Activated T-helper 1 cell treated with Interleukin-2 at 50 U/mL for 16 hours (primary cell): Measurements from ENCODE around the gene NLRC5.

Experiments used
- DNase-seq: peaks from one replicate; pipeline ENCODE4 v3.0.0-alpha.2; 2020; ENCODE audit warnings: low read depth

NLRC5 gene

GRCh38 chr16:56988948-56989945, at the start of gene NLRC5:
NLRC5 (plus strand) TSS chr16:56989557; CDS start chr16:57020713, 31,156 bp downstream.
- DNase-seq: peak; percentile 82

DNA sequence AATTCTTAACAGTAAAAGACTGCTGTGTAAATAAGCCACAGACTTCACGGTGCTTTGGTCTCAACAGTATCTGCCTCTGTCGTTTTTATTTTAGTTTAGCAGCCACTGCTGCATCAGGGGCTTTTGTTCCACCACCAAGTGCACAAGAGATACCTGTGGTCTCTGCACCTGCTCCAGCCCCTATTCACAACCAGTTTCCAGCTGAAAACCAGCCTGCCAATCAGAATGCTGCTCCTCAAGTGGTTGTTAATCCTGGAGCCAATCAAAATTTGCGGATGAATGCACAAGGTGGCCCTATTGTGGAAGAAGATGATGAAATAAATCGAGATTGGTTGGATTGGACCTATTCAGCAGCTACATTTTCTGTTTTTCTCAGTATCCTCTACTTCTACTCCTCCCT, 49.6 kb upstream of the NLRC5 start:
- no peak for DNase-seq

GRCh38 chr16:56941092-56941491, 48.3 kb upstream of the NLRC5 start:
- DNase-seq: no peak

- no peak for DNase-seq
Measured at GRCh38 chr16:56941856-56942331, 47.5 kb upstream of the NLRC5 start.

- DNase-seq: no peak
Measured at GRCh38 chr16:56943761-56944375, 45.5 kb upstream of the NLRC5 start.

GRCh38 chr16:56944954-56945839, 44.2 kb upstream of the NLRC5 start:
- DNase-seq: no peak

DNA sequence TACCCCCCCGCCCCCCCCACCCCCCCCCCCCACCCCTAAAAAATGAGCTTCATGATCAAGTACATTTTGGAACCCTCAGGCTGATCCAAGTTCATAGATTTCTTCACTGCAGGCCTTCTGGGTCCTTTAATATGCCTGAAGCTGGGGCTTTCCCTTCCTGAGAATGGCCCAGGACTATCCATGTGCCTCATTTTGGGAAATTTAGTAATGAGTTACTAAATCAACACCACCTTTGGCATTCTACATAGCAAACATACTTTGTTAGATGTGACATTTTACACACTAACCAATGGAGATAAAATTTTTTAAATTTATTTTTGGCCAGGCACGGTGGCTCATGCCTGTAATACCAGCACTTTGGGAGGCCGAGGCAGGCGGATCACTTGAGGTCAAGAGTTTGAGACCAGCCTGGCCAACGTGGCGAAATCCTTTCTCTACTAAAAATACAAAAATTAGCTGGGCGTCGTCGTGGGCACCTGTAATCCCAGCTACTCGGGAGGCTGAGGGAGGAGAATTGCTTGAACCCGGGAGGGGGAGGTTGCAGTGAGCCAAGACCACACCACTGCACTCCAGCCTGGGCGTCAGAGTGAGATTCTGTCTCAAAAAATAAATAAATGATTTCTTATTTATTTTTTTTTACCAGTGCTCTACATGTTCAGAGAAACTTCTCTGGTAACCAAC, 43.4 kb upstream of the NLRC5 start:
- no peak for DNase-seq

DNA sequence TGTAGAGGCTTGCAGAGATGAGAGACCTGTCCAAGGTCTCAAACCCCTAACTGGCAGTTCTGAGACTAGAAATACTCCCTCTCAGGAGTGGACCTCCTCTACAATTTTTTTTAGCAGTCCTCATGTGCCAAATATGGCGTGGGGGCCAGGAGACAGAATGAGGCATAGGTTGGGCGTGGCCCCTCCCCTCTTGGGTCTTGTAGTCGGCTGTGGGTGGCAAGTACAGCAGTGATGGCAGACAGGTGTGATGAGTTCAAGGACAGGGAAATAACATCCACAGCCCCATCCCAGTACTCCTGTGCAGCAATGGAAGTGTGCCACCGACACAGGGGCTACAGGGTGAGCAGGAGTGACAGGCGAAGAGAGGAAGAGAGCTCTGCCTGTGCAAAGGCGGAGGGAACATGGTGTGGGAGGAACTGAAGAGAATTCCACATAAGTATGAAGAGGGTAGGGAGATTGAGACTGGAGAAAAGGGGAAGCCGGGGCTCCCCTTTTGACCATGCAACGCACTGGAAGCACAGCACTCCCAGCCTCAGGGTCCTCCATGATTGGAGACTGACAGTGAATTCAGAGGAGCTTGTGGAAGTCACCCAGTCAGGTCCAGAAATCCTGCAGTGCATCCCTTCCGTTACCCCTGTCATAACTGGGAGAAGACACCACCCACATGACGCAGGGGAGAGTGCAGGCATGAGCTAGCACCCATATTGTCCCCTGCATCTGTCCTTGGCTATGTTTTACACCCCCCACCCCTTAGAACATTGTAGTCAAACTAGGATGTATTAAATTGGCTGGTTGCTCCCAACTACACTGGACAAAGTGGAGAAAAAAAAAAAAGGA, 42.4 kb upstream of the NLRC5 start:
- DNase-seq: no peak

GRCh38 chr16:56947604-56947995, 41.8 kb upstream of the NLRC5 start:
- DNase-seq: no peak

DNA sequence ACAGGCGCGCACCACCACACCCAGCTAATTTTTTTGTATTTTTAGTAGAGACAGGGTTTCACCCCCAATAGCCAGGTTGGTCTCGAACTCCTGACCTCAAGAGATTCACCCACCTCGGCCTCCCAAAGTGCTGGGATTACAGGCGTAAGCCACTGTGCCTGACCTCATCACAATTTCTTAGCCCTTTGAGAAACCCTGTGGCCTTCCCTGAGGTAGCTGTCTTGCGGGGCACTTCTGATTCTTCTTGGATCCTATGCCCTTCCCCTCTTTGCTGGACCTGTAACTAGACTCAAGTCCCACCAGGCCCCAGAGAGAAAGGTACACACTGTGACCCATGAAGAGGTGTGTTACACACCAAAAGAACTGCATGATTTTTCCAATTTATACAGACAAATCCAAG, 41.1 kb upstream of the NLRC5 start:
- no peak for DNase-seq

DNA sequence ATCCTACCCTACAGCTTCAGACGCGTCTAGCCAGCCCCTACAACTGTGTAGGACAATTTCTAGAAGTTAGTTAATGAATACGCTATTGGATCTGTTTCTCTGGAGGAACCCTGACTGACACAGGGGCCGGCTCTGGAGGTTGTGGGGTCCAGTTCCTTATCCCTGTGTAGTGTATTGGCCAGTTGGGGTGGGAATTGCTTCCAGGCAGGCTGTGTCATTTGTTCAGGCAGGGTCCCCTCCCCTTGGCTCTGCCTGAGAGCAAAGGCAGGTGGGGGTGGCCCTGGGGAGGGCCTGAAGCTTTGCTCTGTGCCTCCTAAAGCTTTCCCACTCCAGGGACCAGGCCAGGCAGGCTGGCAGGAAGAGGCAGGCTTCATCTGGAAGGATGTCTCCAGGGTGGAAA, 39.3 kb upstream of the NLRC5 start:
- DNase-seq: no peak

- DNase-seq: no peak
Measured at GRCh38 chr16:56950455-56950854, 38.9 kb upstream of the NLRC5 start.

DNA sequence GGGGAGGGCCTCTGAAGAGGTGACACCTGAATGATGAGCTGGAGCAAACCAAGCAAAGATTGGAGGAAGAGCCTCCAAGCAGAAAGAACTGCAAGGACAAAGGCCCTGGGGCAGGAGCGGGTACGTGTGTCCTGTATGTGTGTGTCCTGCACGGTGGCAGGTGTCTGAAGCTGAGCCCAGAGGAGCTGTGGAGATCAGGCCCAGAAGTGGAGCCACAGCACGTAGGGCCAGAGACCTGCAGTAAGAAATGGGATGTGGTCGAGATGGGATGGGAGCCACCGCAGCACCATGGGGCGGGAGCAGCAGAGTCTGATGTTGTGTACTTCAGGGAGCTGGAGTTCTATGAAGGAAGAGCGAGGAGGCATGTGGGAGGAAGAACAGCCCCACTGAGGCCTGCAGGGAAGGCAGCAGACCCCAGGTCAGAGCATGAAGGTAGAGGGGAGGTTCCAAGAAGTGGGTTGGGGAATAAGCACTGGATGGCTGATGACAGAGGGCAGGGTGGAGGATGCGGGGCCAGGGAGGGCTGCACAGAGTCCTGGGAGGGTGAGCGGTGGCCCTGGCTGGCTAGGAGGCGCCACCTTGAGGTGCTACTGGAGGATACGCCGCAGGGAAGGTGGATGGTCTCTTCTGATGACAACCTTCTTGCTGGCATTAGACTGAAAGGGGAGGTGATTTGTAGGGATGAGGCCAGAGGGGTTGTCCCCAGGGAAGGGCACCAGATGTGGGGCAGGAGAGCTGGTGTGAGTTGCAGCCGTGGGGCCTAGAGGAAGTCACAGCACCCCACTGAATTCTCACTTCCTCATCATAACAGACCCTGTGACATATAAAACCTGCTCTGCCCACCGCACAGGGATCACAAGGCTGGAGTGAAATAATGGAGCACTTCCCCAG, 38.2 kb upstream of the NLRC5 start:
- peak; percentile 17 for DNase-seq

- DNase-seq: no peak
Measured at GRCh38 chr16:56953006-56953405, 36.4 kb upstream of the NLRC5 start.

- DNase-seq: no peak
Measured at GRCh38 chr16:56956076-56956475, 33.3 kb upstream of the NLRC5 start.

GRCh38 chr16:56956756-56957155, 32.6 kb upstream of the NLRC5 start:
- no peak for DNase-seq

GRCh38 chr16:56960681-56961281, 28.6 kb upstream of the NLRC5 start:
- no peak for DNase-seq

DNA sequence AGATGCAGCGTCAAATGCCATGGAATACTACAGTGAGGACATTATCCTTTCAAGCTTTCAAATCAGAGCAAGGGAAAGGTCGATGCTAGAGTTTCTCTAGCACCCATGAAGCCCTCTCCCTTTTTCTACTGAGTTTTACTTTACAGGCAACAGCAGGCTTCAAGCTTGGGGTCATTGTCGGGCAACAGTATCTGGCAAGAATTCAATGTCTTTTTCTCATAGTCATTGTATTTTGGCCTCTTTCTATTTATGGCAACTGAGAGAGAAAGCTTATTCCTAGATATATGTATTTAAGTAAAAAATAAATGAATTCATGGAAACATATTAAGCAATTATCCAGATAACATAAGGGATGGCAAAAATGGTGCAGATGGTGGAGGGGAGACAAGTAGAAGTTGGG, 28.0 kb upstream of the NLRC5 start:
- no peak for DNase-seq

DNA sequence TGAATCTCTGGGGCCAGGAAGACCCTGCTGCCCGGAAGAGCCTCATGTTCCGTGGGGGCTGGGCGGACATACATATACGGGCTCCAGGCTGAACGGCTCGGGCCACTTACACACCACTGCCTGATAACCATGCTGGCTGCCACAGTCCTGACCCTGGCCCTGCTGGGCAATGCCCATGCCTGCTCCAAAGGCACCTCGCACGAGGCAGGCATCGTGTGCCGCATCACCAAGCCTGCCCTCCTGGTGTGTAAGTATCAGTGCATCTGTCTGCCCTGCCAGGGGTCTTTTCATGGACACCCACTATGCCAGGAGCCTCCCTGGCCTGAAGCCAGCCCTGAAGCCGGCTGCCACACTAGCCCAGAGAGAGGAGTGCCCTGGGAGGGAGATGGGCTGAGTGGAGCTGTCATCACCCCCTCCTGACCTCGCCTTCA, 27.5 kb upstream of the NLRC5 start, which contains the start of gene CETP:
Gene CETP, plus strand, starts transcription at position 100 of the 431 bp plus-strand sequence. Its CDS starts 30 bp downstream, at position 130.
- DNase-seq: no peak
